SU-DHL-6 (cell line): ENCODE results near the gene SLC9C1.

Experiments
- EZH2phosphoT487 ChIP-seq: fragments of 200-600 bp; sonication (generic), shearing (Covaris generic); conservative IDR thresholded peaks from 2 replicates; pipeline ENCODE4 v1.6.1; 2018; ENCODE audit warnings: mild to moderate bottlenecking, antibody characterized with exemption, low read length, moderate library complexity, mixed read lengths
- TF ChIP-seq, protein P1 (sequence below): fragments of 200-600 bp; sonication (generic); IDR thresholded peaks from one replicate; pipeline ENCODE4 v1.5.1; 2017; ENCODE audit warnings: antibody characterized with exemption, mild to moderate bottlenecking, low read length, moderate library complexity; ENCODE audit not compliant: insufficient read depth, poor library complexity, severe bottlenecking

DNA sequence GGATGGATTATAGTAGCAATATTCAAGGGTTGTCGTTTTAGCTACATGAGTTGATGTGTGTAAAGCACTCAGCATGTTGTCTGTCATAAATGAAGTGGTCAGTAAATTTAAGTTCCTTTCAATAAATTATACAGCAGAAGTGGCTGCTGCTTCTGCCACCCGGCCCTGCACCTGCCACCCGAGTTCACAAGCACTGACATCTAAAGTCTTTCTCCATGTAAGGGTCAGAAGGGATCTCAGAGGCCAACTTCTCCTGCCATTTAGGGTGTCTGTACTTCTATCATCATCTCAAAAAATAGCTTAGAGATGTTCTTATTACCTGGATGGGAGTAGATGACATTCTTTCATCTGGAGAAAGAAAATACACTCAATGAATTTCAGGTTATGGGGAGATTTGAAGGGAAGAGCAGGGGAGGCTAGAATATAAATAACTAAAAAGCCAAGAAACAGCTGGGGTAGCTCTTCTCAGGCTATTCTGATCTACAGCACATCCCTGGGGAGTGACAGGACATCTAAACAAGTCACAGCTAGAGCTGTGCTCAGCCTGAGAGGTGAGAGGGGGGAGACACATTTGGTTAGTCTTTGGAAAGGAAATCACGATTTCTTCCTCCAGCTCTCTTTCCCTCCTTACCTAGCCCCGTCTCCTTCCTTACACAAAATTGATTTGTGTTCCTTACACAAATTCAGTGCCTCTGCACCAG, 169.0 kb downstream of the SLC9C1 start:
- TF ChIP-seq, protein P1, sequence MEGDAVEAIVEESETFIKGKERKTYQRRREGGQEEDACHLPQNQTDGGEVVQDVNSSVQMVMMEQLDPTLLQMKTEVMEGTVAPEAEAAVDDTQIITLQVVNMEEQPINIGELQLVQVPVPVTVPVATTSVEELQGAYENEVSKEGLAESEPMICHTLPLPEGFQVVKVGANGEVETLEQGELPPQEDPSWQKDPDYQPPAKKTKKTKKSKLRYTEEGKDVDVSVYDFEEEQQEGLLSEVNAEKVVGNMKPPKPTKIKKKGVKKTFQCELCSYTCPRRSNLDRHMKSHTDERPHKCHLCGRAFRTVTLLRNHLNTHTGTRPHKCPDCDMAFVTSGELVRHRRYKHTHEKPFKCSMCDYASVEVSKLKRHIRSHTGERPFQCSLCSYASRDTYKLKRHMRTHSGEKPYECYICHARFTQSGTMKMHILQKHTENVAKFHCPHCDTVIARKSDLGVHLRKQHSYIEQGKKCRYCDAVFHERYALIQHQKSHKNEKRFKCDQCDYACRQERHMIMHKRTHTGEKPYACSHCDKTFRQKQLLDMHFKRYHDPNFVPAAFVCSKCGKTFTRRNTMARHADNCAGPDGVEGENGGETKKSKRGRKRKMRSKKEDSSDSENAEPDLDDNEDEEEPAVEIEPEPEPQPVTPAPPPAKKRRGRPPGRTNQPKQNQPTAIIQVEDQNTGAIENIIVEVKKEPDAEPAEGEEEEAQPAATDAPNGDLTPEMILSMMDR = no peak
- no peak for TF ChIP-seq EZH2phosphoT487
